HG03342 (cell line): ENCODE measurements around the gene SLC22A1.
"Not testable (repeated sequence)": the region's sequence is repeated elsewhere in the genome, so short reads cannot be mapped to it uniquely, and the experiment has no call there.

Experiments used
- ATAC-seq: cut with Tn5 transposase; IDR thresholded peaks from one replicate; pipeline ENCODE4 v1.9.1; 2021; ENCODE audit warnings: mild to moderate bottlenecking, moderate library complexity; ENCODE audit not compliant: unreplicated experiment

Gene SLC22A1

GRCh38 chr6:160121558-160121957, at the start of gene SLC22A1:
TSS of gene SLC22A1 (plus strand) at chr6:160121815. CDS start at chr6:160121936, 121 bp downstream.
- ATAC-seq, result no peak

GRCh38 chr6:160073272-160073671, 48.3 kb upstream of the SLC22A1 start:
- no peak for ATAC-seq

GRCh38 chr6:160076009-160076408, 45.6 kb upstream of the SLC22A1 start:
- ATAC-seq, result no peak

- no peak for ATAC-seq
Measured at GRCh38 chr6:160077024-160077423, 44.6 kb upstream of the SLC22A1 start.

- ATAC-seq, result no peak
Measured at GRCh38 chr6:160077526-160077925, 44.1 kb upstream of the SLC22A1 start.

GRCh38 chr6:160078883-160079685, 42.5 kb upstream of the SLC22A1 start:
- no peak for ATAC-seq

GRCh38 chr6:160079686-160080043, 42.0 kb upstream of the SLC22A1 start:
- no peak for ATAC-seq

GRCh38 chr6:160080097-160080496, 41.5 kb upstream of the SLC22A1 start:
- ATAC-seq, result no peak

GRCh38 chr6:160081398-160081797, 40.2 kb upstream of the SLC22A1 start:
- ATAC-seq, result no peak

- no peak for ATAC-seq
Measured at GRCh38 chr6:160082627-160083026, 39.0 kb upstream of the SLC22A1 start.

GRCh38 chr6:160084198-160084776, 37.3 kb upstream of the SLC22A1 start:
- ATAC-seq, result no peak

GRCh38 chr6:160085226-160085625, 36.4 kb upstream of the SLC22A1 start:
- ATAC-seq, result no peak

- no peak for ATAC-seq
Measured at GRCh38 chr6:160085713-160086505, 35.7 kb upstream of the SLC22A1 start.

GRCh38 chr6:160086754-160087153, 34.9 kb upstream of the SLC22A1 start:
- no peak for ATAC-seq

GRCh38 chr6:160088069-160088783, 33.4 kb upstream of the SLC22A1 start:
- no peak for ATAC-seq

- ATAC-seq, result no peak
Measured at GRCh38 chr6:160088784-160089533, 32.7 kb upstream of the SLC22A1 start.

GRCh38 chr6:160089534-160089897, 32.1 kb upstream of the SLC22A1 start:
- ATAC-seq, result no peak

- not testable (repeated sequence) for ATAC-seq
Measured at GRCh38 chr6:160090442-160091239, 31.0 kb upstream of the SLC22A1 start.

GRCh38 chr6:160092176-160092575, 29.4 kb upstream of the SLC22A1 start:
- ATAC-seq, result not testable (repeated sequence)

GRCh38 chr6:160092602-160093001, 29.0 kb upstream of the SLC22A1 start:
- no peak for ATAC-seq
